Caco-2 (cell line): ENCODE measurements around the gene PRPSAP2. TPM values are rescaled to one million over a fixed set of nuclear protein-coding genes. Genes with fewer than 3 reads are reported as not detected.

Source experiments
- BruUV-seq: library from RNA; stranded (reverse); fragments of 400-500 nt; replicated peaks from 2 replicates; lab custom pipeline; 2021; lab: Mats Ljungman, UMichigan
- CTCF ChIA-PET: fragments of 300-600 bp; sonication (Branson Sonifier 250); formaldehyde crosslinking; loops from one replicate; lab custom pipeline; 2022; ENCODE audit warnings: antibody characterized with exemption; lab: Charles Lee
- POLR2A ChIA-PET: fragments of 300-600 bp; sonication (Branson Sonifier 250); formaldehyde crosslinking; loops from one replicate; lab custom pipeline; 2022; ENCODE audit warnings: antibody characterized with exemption; lab: Charles Lee
- DNase-seq, 2 experiments: peaks; one replicate each; pipeline versions ENCODE4 v3.0.0 to v3.0.0-alpha.2; 2020 to 2022
- H3K27me3 ChIP-seq: replicated peaks from 2 replicates; pipeline ENCODE4 v1.6.0; 2011; ENCODE audit warnings: low read length; ENCODE audit not compliant: control insufficient read depth, insufficient read depth
- H3K36me3 ChIP-seq: 2 replicates; pipeline ENCODE4 v1.5.1; 2011; ENCODE audit warnings: low read length; ENCODE audit not compliant: control insufficient read depth, insufficient read depth
- H3K4me1 ChIP-seq: fragments of 250-450 bp; sonication (Bioruptor Pico); 2 replicates; pipeline ENCODE4 v1.5.1; 2020; ENCODE audit warnings: mild to moderate bottlenecking
- H3K4me3 ChIP-seq: 2 replicates; pipeline ENCODE4 v1.5.1; 2011; ENCODE audit warnings: low read depth, mild to moderate bottlenecking, control low read depth, low read length
- H3K9me3 ChIP-seq: fragments of 250-450 bp; sonication (Bioruptor Pico); 2 replicates; pipeline ENCODE4 v1.5.1; 2020; ENCODE audit warnings: mild to moderate bottlenecking, moderate library complexity
- H3K27ac Mint-ChIP-seq: one replicate; pipeline ENCODE4 v1.8.0; 2022; ENCODE audit warnings: mixed read lengths; ENCODE audit not compliant: unreplicated experiment
- H3K27me3 Mint-ChIP-seq: one replicate; pipeline ENCODE4 v1.8.0; 2022; ENCODE audit warnings: mixed read lengths; ENCODE audit not compliant: insufficient read depth, unreplicated experiment
- H3K36me3 Mint-ChIP-seq: one replicate; pipeline ENCODE4 v1.8.0; 2022; ENCODE audit warnings: mild to moderate bottlenecking, mixed read lengths; ENCODE audit not compliant: insufficient read depth, unreplicated experiment
- H3K4me1 Mint-ChIP-seq: one replicate; pipeline ENCODE4 v1.8.0; 2022; ENCODE audit warnings: low read depth, mixed read lengths; ENCODE audit not compliant: unreplicated experiment
- H3K4me3 Mint-ChIP-seq: one replicate; pipeline ENCODE4 v1.8.0; 2022; ENCODE audit warnings: mild to moderate bottlenecking, moderate library complexity, mixed read lengths; ENCODE audit not compliant: unreplicated experiment
- H3K9me3 Mint-ChIP-seq: one replicate; pipeline ENCODE4 v1.8.0; 2022; ENCODE audit warnings: mixed read lengths; ENCODE audit not compliant: unreplicated experiment
- CTCF ChIP-seq, 2 experiments: fragments of 200-600 bp in 1 of 2; IDR thresholded peaks; 1 replicate in 1 of 2; 2 replicates in 1 of 2; pipeline versions ENCODE4 v1.5.1 to v1.8.0; 2011 to 2022; ENCODE audit warnings: antibody characterized with exemption in 1 of 2, control low read depth in 1 of 2, inconsistent platforms in 1 of 2, low read depth in 1 of 2, low read length in 1 of 2, mild to moderate bottlenecking in 1 of 2, moderate library complexity in 1 of 2; ENCODE audit not compliant: insufficient read depth in 1 of 2, severe bottlenecking in 1 of 2, unreplicated experiment in 1 of 2
- intact Hi-C: fragments of 100-400 bp; cut with micrococcal nuclease; formaldehyde crosslinking; loops from one replicate; pipeline ENCODE4 v1.10.0; 2022; ENCODE audit not compliant: unreplicated experiment
- total RNA-seq: library from RNA; stranded (reverse); gene quantifications from 2 replicates; pipeline ENCODE4 v1.2.3, GENCODE V29; 2022

PRPSAP2 gene
- total RNA-seq, 1 experiment from 2014 or later: 49.0 TPM

DNA sequence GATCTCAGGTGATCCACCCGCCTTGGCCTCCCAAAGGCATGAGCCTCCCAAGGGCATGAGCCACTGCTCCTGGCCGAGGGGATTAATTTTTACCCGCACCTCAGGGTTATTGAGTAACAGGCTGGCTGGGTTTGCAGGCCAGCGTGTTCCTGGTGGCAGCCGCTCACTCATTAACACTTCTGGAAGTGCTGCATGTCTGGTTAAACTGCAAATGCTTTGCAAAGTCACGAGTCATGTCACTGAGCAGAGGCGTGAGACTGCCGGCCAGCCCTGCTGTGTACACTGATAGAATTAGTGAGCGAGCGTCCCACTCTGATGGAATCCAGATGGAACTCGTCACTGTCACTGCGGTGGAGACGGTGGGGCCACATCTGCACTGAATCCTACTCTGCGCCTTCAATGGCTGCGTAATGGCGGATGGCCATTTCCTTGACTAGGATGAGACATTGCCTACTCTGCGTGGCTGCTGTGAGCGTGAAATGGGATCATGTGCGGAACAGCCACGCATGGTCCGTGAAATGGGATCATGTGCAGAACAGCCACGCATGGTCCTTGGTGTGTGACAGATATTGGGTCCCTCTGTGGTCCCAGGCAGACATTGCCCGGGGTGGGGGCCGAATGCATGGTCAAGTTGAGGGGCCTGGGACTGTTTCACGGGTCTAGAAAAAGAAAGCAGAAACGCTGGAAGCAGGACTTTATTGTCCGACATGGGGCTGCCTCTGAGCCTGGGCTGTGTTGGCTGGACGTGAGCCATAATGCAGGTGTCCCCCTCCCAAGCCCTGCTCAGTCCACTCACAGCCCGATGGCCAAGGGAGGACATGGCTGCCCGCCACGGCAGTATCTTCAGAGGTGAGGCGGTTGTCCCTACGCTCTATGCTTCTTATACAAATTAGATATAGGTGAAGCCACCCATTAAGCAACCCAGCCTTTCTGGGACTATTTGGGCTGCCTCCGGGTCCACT lies 93.3 kb downstream of the PRPSAP2 start:
- TF ChIP-seq CTCF (IDR thresholded peaks at IDR 0.05; ENCODE audit: insufficient read depth in 1 of 2, low read depth in 1 of 2, low read length in 1 of 2, severe bottlenecking in 1 of 2, unreplicated experiment in 1 of 2): no peak
- no peak for DNase-seq
- intact Hi-C loops: no loop called here
- Mint-ChIP-seq H3K4me1 (peaks cover 13% of the 10 kb centered on the region), H3K9me3 (no peaks in the 10 kb centered on the region), H3K27ac (no peak overlapping the region), H3K27me3 (no peaks in the 10 kb centered on the region), H3K36me3 (no peaks in the 10 kb centered on the region), H3K4me3 (no peak overlapping the region)
- BruUV-seq: no TSS peak
- Histone ChIP-seq H3K4me1 (peaks cover 11% of the 10 kb centered on the region), H3K4me3 (no peak overlapping the region), H3K36me3 (no peaks in the 10 kb centered on the region), H3K9me3 (no peaks in the 10 kb centered on the region), H3K27me3 (no peaks in the 10 kb centered on the region)
- POLR2A ChIA-PET: no interaction called here
- CTCF ChIA-PET: no interaction called here

- no peaks in the 10 kb centered on the region for H3K36me3 ChIP-seq
- H3K36me3 Mint-ChIP-seq: no peaks in the 10 kb centered on the region
- H3K27ac Mint-ChIP-seq: no peak within 1 kb of the TSS
- no peaks in the 10 kb centered on the region for H3K27me3 ChIP-seq
- no TSS peak for BruUV-seq
- DNase-seq: peak in 1 of 2 experiments; percentile 46
- peak; percentile 38 to 51 for TF ChIP-seq CTCF (IDR thresholded peaks at IDR 0.05; ENCODE audit: insufficient read depth in 1 of 2, low read depth in 1 of 2, low read length in 1 of 2, severe bottlenecking in 1 of 2, unreplicated experiment in 1 of 2)
- H3K4me3 ChIP-seq: no peak within 1 kb of the TSS
- no peak within 1 kb of the TSS for H3K4me3 Mint-ChIP-seq
- intact Hi-C loops: no loop called here
- ChIA-PET POLR2A (no interaction called here), CTCF (interaction anchor here (0.6 to 1.3 kb wide), 2 partner anchors 9 to 14 kb away, joined by 3 to 6 read pairs; no protein-coding TSS in a partner anchor)
- no peaks in the 10 kb centered on the region for H3K9me3 Mint-ChIP-seq
- peaks cover 5% of the 10 kb centered on the region for H3K4me1 ChIP-seq
- H3K9me3 ChIP-seq: no peaks in the 10 kb centered on the region
- no peaks in the 10 kb centered on the region for H3K27me3 Mint-ChIP-seq
- peaks cover 4% of the 10 kb centered on the region for H3K4me1 Mint-ChIP-seq
These were observed 94.3 kb downstream of the PRPSAP2 start, which contains the start of gene SLC5A10 for GRCh38 chr17:18951941-18952842. Gene SLC5A10 (plus strand): TSS chr17:18952165. CDS start chr17:18952206, 41 bp downstream.

DNA sequence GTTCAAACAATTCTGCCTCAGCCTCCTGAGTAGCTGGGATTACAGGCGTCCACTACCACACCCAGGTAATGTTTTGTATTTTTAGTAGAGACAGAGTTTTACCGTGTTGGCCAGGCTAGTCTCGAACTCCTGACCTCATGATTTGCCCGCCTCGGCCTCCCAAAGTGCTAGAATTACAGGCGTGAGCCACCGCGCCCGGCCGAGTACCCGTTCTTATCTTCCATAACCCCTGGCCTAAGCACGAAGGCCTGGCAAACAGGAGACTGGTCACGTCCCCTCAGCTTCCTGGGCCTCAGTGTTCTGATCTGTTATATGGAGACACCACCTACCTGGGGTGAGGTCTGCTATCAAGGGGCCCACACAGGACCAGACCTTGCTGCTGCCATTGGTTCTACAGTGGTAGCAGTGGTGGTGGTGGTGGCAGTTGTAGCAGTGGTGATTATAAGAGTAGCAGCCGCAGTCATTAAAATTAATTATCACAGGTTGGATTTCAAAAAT lies 95.3 kb downstream of the PRPSAP2 start:
- Mint-ChIP-seq H3K4me1 (no peaks in the 10 kb centered on the region), H3K27ac (no peak overlapping the region), H3K9me3 (no peaks in the 10 kb centered on the region), H3K4me3 (no peak overlapping the region), H3K36me3 (no peaks in the 10 kb centered on the region), H3K27me3 (no peaks in the 10 kb centered on the region)
- no peak overlapping the region for H3K4me3 ChIP-seq
- BruUV-seq: no TSS peak
- no peaks in the 10 kb centered on the region for H3K9me3 ChIP-seq
- no peaks in the 10 kb centered on the region for H3K36me3 ChIP-seq
- ChIA-PET CTCF (interaction anchor here (1.3 kb wide), 1 partner anchor 8 kb away, joined by 6 read pairs; no protein-coding TSS in a partner anchor), POLR2A (no interaction called here)
- intact Hi-C loops: no loop called here
- H3K27me3 ChIP-seq: no peaks in the 10 kb centered on the region
- no peak for DNase-seq
- H3K4me1 ChIP-seq: no peaks in the 10 kb centered on the region; the same call in 1 of the 2 replicates
- no peak for TF ChIP-seq CTCF (IDR thresholded peaks at IDR 0.05; ENCODE audit: insufficient read depth in 1 of 2, low read depth in 1 of 2, low read length in 1 of 2, severe bottlenecking in 1 of 2, unreplicated experiment in 1 of 2)
